HepG2 (cell line): Measurements from ENCODE around the gene PRKAR1B.

Experiments used
- CHD4 ChIP-seq: fragments of 200-600 bp; sonication (generic); IDR thresholded peaks from 2 replicates; pipeline ENCODE4 v1.7.0; 2017; ENCODE audit warnings: mild to moderate bottlenecking, low read length, borderline replicate concordance
- DNMT3B ChIP-seq: conservative IDR thresholded peaks from 2 replicates; pipeline ENCODE4 v1.6.1; 2016; ENCODE audit warnings: missing biosample characterization, control low read depth
- EHMT2 ChIP-seq: fragments of 200-600 bp; sonication (generic); IDR thresholded peaks from 2 replicates; pipeline ENCODE4 v1.7.0; 2017; ENCODE audit warnings: antibody characterized with exemption, low read depth, low read length, borderline replicate concordance
- HNRNPL ChIP-seq: fragments of 200-400 bp; formaldehyde crosslinking; IDR thresholded peaks from 2 replicates; pipeline ENCODE4 v1.6.1; 2017; ENCODE audit warnings: mild to moderate bottlenecking, low read depth, low read length
- MAZ ChIP-seq, 2 experiments: sonication (generic) in 1 of 2; formaldehyde crosslinking in 1 of 2; IDR thresholded peaks; 2 replicates each; pipeline versions ENCODE4 v1.5.0 to v1.6.1; 2012 to 2020; ENCODE audit warnings: low read depth in 2 of 2, mild to moderate bottlenecking in 2 of 2, borderline replicate concordance in 1 of 2, improper control_type of control experiment in 1 of 2, low read length in 1 of 2, missing genetic modification reagents in 1 of 2, moderate library complexity in 1 of 2
- PTBP1 ChIP-seq: fragments of 200-400 bp; formaldehyde crosslinking; IDR thresholded peaks from 2 replicates; pipeline ENCODE4 v1.6.1; 2018; ENCODE audit warnings: low read length, low read depth; ENCODE audit not compliant: poor library complexity, severe bottlenecking
- ZFP1 ChIP-seq: IDR thresholded peaks from 2 replicates; pipeline ENCODE4 v1.6.1; 2016
- ZFP62 ChIP-seq: sonication (generic); formaldehyde crosslinking; IDR thresholded peaks from 2 replicates; pipeline ENCODE4 v1.4.0; 2020; ENCODE audit warnings: missing genetic modification reagents
- TF ChIP-seq, protein P1 (sequence below): sonication (generic); formaldehyde crosslinking; IDR thresholded peaks from 2 replicates; pipeline ENCODE4 v1.4.0; 2020; ENCODE audit warnings: missing genetic modification reagents, borderline replicate concordance
- TF ChIP-seq, protein P2 (sequence below): sonication (generic); formaldehyde crosslinking; IDR thresholded peaks from 2 replicates; pipeline ENCODE4 v1.8.1; 2022; ENCODE audit warnings: low read depth, mild to moderate bottlenecking, missing genetic modification reagents
- TF ChIP-seq, protein P3 (sequence below): fragments of 450-650 bp; IDR thresholded peaks from 2 replicates; pipeline ENCODE4 v1.6.1; 2017; ENCODE audit warnings: mild to moderate bottlenecking

DNA sequence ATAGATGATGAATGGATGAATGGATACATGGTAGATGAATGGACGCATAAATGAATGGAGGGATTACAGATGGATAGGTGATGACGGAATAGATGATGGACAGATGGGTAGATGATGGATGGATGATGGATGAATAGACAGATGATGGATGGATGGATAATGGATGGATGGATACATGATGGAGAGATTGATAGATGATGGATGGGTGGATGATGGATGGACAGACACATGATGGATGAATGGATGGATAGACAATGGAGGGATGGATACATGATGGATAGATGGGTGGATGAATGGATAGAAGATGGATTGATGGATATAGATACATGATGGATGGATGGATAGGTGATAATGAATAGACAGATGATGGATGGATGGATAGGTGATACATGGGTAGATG is 198.6 kb downstream of the PRKAR1B start:
- TF ChIP-seq DNMT3B (CRISPR knock-in tag) (no peak), HNRNPL (no peak), CHD4 (no peak), EHMT2 (no peak), MAZ (IDR thresholded peaks at IDR 0.05; ENCODE audit: borderline replicate concordance, low read depth, low read length) (no peak), MAZ (CRISPR knock-in tag; IDR thresholded peaks at IDR 0.05; ENCODE audit: low read depth) (no peak), PTBP1 (no peak), ZFP62 (no peak), ZFP1 (CRISPR knock-in tag) (no peak)
- TF ChIP-seq, protein P1, sequence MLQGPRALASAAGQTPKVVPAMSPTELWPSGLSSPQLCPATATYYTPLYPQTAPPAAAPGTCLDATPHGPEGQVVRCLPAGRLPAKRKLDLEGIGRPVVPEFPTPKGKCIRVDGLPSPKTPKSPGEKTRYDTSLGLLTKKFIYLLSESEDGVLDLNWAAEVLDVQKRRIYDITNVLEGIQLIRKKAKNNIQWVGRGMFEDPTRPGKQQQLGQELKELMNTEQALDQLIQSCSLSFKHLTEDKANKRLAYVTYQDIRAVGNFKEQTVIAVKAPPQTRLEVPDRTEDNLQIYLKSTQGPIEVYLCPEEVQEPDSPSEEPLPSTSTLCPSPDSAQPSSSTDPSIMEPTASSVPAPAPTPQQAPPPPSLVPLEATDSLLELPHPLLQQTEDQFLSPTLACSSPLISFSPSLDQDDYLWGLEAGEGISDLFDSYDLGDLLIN (CRISPR knock-in tag) = no peak
- TF ChIP-seq, protein P2, sequence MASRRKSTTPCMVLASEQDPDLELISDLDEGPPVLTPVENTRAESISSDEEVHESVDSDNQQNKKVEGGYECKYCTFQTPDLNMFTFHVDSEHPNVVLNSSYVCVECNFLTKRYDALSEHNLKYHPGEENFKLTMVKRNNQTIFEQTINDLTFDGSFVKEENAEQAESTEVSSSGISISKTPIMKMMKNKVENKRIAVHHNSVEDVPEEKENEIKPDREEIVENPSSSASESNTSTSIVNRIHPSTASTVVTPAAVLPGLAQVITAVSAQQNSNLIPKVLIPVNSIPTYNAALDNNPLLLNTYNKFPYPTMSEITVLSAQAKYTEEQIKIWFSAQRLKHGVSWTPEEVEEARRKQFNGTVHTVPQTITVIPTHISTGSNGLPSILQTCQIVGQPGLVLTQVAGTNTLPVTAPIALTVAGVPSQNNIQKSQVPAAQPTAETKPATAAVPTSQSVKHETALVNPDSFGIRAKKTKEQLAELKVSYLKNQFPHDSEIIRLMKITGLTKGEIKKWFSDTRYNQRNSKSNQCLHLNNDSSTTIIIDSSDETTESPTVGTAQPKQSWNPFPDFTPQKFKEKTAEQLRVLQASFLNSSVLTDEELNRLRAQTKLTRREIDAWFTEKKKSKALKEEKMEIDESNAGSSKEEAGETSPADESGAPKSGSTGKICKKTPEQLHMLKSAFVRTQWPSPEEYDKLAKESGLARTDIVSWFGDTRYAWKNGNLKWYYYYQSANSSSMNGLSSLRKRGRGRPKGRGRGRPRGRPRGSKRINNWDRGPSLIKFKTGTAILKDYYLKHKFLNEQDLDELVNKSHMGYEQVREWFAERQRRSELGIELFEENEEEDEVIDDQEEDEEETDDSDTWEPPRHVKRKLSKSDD = no peak
- TF ChIP-seq, protein P3, sequence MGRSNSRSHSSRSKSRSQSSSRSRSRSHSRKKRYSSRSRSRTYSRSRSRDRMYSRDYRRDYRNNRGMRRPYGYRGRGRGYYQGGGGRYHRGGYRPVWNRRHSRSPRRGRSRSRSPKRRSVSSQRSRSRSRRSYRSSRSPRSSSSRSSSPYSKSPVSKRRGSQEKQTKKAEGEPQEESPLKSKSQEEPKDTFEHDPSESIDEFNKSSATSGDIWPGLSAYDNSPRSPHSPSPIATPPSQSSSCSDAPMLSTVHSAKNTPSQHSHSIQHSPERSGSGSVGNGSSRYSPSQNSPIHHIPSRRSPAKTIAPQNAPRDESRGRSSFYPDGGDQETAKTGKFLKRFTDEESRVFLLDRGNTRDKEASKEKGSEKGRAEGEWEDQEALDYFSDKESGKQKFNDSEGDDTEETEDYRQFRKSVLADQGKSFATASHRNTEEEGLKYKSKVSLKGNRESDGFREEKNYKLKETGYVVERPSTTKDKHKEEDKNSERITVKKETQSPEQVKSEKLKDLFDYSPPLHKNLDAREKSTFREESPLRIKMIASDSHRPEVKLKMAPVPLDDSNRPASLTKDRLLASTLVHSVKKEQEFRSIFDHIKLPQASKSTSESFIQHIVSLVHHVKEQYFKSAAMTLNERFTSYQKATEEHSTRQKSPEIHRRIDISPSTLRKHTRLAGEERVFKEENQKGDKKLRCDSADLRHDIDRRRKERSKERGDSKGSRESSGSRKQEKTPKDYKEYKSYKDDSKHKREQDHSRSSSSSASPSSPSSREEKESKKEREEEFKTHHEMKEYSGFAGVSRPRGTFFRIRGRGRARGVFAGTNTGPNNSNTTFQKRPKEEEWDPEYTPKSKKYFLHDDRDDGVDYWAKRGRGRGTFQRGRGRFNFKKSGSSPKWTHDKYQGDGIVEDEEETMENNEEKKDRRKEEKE = no peak
